ENCODE data around the gene TRPT1. TPM values are rescaled to one million over a fixed set of nuclear protein-coding genes. Genes with fewer than 3 reads are reported as not detected.

Gene TRPT1
- total RNA-seq, 1 donor from 2014 or later, result 20.6 TPM

DNA sequence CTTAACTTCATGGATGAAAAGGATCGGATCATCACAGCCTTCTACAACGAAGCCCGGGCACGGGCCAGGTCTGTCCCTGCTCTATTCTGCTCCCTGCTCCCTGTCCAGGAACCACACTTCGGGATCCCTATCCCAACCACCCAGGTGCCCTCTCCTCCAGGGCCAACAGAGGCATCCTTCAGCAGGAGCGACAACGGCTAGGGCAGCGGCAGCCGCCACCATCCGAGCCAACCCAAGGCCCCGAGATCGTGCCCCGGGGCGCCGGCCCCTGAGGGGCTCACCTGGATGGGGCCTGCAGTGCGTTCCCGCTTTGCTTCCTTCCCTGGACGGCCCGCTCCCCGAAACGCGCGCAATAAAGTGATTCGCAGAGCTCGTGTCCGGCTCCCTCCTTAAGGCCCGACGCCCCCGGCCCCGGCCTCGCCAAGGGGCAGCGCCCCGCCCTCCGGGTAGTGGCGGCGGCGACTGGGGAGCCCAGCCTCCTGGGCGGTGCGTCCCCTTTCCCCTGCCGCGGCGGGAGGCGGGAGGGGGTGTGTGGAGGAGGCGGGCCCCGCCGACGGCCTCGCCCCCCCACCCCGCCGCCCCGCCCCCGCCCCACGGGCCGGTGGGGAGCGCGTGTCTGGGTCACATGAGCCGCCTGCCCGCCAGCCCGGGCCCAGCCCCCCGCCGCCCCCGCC lies 8.1 kb upstream of the TRPT1 start, which contains the start of gene VEGFB:
Gene VEGFB, plus strand, starts transcription at position 672 of the 674 bp plus-strand sequence. CDS start 250 bp downstream, outside the sequence.
- DNase-seq (ENCODE audit: low spot score) (peak; percentile 87), ATAC-seq (peak; percentile 65)

DNA sequence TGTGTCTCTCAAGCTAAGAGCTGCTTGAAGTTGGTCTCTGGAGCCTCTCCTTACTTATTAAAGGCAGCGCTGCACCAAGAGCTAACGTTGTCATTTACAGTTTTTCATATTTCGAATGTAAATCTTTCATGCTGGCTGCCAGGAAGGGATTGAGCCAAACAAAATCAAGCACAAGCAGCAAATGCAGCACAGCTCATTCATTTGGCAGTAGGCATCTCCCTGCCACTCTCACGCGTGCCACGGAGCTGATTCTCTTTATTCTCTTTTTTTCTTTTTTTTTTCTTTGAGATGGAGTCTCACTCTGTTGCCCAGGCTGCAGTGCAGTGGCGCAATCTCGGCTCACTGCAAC lies 7.0 kb upstream of the TRPT1 start:
- DNase-seq (ENCODE audit: low spot score) (no peak), ATAC-seq (no peak)
- intact Hi-C loops (cut with DNase I), result no loop called here

More for the DNA sequence above, 8.1 kb upstream of the TRPT1 start, which contains the start of gene VEGFB:
- intact Hi-C loops (cut with DNase I), result no loop called here

DNA sequence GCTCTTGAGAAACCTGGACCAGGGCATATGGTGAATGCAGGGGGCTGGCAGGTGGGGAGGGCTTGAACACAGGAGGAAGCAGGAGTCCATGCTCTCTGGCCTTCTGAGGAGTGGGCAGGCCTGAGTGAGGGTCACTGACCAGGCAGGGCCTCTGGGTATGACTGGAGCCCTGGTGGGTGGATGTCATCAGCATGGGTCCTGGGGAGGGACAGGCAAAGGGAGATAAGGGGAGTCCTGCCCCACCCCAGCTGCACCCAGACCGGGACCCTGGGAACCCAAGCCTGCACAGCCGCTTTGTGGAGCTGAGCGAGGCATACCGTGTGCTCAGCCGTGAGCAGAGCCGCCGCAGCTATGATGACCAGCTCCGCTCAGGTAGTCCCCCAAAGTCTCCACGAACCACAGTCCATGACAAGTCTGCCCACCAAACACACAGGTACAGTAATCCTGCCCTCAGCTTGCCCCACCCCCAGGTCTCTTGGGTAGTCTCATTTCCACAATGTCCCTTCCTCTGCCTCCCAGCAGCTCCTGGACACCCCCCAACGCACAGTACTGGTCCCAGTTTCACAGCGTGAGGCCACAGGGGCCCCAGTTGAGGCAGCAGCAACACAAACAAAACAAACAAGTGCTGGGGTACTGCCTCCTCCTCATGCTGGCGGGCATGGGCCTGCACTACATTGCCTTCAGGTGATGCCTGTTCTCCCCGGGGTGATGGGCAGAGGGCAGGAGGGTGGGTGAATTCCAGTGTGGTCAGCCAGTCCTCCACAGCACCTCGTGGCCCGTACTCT lies 6.4 kb upstream of the TRPT1 start:
- intact Hi-C loops (cut with DNase I), result no loop called here
- no peak for DNase-seq (ENCODE audit: low spot score)

DNA sequence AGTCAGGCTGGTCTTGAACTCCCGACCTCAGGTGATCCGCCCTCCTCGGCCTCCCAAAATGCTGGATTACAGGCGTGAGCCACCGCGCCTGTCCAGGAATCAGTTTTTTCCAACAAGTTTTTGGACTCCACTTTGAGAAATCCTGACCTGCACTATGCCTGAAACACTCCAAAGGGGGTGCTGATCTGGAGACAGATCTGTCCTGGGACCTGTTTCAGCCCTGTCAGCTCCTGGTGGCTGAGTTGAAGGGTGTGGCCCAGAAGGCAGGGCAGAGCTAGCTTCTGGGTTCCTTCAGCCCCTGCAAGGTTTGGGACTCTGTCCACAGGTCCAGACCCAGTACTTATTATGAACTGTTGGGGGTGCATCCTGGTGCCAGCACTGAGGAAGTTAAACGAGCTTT lies 5.6 kb upstream of the TRPT1 start:
- ATAC-seq, result no peak
- intact Hi-C loops (cut with DNase I), result no loop called here
- DNase-seq (ENCODE audit: low spot score), result no peak

More for the DNA sequence above, 6.4 kb upstream of the TRPT1 start:
- ATAC-seq, result no peak

DNA sequence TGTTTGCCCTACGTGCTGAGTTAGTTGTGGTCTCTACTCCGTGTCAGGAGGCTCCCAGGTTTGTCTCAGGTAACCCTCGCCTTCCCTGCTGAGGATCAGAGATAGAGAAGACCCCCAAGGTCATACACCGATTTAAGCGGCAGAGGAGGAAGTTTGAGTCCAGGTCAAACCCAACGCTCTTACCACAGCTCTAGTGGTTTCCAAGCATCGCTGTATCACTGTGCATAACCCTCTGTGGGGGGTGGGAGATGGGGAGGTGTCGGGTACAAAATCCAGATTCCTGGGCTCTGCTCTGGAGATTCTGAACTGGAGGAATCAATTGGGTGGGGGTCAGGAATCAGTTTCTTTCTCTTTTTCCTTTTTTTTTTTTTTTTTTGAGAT lies 5.0 kb upstream of the TRPT1 start:
- DNase-seq (ENCODE audit: low spot score), result no peak
- intact Hi-C loops (cut with DNase I), result no loop called here

DNA sequence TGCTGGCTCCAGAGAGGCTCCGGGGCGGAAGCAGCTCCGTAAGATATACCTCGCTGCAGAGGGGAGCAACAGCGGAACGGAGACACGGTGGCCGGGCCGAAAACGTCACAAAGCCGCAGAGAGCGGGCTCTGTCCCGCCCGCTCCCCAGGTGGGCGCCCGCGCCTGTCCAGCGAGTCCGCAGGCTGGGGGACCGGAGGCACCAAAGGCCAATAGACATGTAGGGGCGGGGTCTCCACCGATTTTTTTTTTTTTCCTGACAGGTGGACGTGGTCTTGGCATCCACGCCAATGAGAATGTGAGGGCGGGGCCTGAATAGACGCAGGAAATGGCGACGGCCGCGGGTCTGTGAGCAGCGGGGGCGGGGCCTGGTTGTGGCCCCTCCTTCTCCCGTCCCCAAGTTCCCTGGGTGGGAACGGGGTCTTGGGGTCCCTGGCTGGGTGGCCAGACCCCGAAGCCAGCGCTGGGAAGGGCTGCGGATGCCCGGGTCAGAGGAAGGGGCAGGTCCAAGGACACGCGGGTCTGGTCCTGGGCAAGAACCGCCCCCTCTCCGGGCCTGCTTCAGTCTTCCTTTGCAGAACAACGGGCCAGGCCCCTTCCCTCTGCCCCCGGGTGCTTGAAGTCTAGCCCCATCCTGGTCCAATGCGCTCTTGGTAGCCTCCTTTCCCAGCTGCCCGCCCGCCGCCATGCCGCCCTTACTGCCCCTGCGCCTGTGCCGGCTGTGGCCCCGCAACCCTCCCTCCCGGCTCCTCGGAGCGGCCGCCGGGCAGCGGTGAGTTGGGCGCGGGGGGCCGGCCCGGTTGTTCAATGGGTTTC lies 4.4 kb upstream of the TRPT1 start, which contains the start of gene DNAJC4:
Gene DNAJC4, plus strand, starts transcription at position 378 of the 814 bp plus-strand sequence. Its CDS starts 307 bp downstream, at position 685.
- intact Hi-C loops (cut with DNase I), result no loop called here
- DNase-seq (ENCODE audit: low spot score) (peak; percentile 94), ATAC-seq (peak; percentile 78)

More for the DNA sequence above, 5.0 kb upstream of the TRPT1 start:
- no peak for ATAC-seq

DNA sequence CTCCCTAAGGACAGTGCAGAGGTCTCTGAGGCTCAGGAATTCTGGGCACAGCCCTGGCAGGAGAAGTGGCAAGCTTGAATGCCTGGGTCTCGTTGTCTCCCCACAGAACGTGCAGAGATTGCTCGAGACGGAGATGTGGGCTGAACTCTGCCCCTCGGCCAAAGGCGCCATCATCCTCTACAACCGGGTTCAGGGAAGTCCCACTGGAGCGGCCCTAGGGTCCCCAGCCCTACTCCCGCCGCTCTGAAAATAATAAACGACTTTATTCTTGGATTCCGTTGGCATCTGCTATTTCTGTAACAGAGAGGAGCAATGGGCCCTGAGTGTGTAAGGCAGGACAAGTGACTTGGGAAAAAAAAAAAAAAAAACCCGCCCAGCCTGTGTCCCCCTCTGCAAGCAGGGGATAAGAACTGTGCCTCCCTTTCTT lies 3.8 kb upstream of the TRPT1 start:
- DNase-seq (ENCODE audit: low spot score), result no peak

DNA sequence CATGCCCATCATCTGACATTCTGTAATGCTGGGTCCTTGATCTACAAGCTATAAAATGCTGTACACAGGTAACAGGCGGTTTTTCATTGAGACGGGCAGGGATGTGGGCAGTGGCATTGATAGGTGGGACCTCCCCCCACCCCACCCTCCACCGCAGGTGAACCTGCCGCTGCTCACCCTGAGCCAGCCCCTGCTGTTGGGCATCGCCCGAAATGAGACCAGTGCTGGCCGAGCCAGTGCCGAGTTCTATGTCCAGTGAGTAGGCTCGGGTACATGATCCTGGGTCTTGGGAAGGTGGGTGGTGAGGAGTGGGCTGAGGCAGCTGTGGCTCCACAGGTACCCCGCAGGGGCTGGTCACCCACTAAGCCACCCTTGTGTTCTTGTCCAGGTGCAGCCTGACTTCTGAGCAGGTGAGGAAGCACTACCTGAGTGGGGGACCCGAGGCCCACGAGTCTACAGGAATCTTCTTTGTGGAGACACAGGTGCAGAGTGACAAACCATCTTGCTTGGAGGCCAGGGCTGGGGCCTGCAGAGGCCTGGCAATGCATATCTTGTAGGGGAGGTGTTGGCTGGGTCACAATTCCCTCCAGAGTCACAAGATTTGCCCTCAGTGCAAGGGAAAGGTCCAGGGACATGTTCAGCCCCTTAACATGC lies 3.2 kb upstream of the TRPT1 start:
- intact Hi-C loops (cut with DNase I), result no loop called here
- peak; percentile 59 for DNase-seq (ENCODE audit: low spot score)
- ATAC-seq, result no peak

More for the DNA sequence above, 3.8 kb upstream of the TRPT1 start:
- no peak for ATAC-seq
- intact Hi-C loops (cut with DNase I), result no loop called here

DNA sequence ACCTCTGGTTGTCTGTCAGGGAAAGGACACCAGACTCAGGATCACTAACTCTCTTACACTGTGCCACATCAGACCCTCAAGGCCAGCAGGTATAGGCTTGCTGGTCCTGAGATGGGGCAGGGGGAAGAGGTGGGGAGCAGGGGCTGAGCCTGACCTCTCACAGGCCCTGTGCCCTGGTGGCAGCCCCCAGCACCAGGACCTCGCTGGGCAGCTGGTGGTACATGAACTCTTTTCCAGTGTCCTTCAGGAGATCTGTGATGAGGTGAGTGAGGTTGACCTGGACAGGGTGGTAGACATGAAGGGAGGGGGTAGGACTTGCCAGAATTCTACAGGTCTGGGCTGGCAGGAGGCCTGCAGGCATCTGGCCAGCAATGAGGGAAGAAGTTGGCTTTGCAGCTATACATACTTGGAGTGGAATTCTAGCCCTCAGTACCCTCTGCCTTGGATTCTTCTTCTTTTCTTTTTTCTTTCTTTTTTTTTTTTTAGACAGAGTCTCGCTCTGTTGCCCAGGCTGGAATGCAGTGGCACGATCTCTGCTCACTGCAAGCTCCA lies 1.5 kb upstream of the TRPT1 start:
- ATAC-seq, result no peak
- intact Hi-C loops (cut with DNase I), result no loop called here
- peak; percentile 58 for DNase-seq (ENCODE audit: low spot score)

DNA sequence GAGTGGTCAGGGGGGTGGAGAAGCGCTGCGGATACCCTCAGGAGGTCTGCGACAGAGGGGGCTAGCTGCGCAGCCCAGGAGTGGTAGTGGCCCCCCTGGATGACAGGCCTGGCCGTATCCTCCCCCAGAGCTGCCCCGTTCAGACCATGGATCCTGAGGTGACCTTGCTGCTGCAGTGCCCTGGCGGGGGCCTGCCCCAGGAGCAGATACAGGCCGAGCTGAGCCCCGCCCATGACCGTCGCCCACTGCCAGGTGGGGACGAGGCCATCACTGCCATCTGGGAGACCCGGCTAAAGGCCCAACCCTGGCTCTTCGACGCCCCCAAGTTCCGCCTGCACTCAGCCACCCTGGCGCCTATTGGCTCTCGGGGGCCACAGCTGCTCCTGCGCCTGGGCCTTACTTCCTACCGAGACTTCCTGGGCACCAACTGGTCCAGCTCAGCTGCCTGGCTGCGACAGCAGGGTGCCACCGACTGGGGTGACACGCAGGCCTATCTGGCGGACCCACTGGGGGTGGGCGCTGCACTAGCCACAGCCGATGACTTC lies 593 bp upstream of the TRPT1 start:
- peak; percentile 75 for DNase-seq (ENCODE audit: low spot score)
- intact Hi-C loops (cut with DNase I), result no loop called here
- ATAC-seq, result peak; percentile 25

DNA sequence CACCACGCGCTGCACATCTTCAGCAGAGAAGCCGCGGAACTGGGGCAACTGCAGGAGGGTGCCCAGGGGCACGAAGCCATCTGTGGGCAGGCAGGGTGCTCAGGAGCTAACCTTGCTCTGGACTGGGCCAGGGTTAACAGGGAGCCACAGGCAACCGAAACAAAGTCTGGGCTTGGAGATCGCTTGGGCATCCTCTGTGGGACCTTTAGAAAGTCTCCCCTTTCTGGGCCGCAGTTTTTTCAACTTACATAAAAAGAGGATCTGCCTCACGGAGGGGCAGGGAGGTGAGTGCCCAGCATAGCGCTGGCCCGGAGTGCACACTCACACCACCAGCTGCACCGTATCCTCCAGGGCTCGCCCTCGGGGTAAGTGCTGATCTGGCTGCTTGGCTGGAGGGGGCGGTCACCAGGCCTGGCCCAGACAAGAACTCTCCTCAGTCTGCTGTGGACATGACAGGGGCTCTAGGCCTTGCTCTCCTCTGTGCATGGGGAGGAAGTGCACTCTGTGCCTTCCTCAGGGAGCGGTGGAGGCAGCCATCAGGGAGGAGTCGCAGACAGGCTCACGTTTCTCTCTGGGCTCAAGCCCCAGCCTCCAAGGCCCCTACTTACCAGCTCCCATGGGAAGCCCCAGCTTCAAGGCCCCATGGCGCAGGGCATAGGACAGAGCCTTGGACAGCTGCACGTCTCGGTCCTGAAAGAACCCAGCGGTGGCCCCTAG lies 937 bp downstream of the TRPT1 start:
- intact Hi-C loops (cut with DNase I), result no loop called here
- ATAC-seq, result no peak
- DNase-seq (ENCODE audit: low spot score), result peak; percentile 63

DNA sequence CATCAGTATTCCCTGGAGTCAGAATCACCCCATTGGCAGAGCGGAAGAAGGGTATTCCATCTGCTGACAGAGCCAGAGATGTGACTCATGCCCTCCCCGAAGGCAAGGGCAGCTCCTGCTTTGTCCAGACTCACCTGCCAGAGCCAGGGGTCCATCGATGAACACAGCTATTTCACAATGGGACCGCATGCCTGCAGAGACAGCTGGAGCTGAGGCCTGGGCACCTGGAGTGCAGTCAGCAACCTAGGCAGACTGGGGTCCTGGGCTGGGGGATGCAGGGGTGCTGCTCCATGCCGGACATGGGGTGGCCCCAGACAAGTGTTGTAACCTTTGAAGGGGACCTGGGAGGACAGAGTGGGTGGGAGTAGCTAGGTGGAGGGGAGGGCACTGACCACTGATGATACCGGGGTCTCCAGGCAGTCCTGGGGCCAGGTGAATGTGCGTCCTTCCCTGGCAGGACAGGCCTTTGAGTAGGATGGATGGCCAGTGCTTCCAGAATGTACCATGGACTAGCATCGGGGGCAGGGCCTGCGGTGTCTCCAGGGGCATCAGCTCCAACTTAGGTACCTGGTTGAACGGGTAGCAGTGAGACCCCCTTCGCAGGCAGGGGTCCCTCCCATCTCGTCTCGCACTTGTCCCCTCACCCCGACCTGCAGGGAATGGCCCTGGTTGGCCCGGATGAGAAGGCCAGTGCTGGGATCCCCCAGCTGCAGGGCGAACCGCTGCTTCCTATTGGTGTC lies 1.7 kb downstream of the TRPT1 start:
- no peak for ATAC-seq
- peak; percentile 59 for DNase-seq (ENCODE audit: low spot score)
- intact Hi-C loops (cut with DNase I), result no loop called here

DNA sequence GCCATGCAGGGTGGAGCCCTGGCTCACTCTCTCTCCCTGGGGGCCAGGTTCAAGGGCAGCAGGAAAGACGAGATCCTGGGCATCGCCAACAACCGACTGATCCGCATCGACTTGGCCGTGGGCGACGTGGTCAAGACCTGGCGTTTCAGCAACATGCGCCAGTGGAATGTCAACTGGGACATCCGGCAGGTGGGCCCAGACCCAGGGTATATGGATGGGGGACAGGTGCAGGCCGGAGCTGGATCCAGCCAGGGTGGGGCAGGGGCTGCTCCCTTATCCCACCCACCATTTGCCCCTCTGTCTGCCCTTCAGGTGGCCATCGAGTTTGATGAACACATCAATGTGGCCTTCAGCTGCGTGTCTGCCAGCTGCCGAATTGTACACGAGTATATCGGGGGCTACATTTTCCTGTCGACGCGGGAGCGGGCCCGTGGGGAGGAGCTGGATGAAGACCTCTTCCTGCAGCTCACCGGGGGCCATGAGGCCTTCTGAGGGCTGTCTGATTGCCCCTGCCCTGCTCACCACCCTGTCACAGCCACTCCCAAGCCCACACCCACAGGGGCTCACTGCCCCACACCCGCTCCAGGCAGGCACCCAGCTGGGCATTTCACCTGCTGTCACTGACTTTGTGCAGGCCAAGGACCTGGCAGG lies 2.9 kb downstream of the TRPT1 start:
- no peak for ATAC-seq
- no peak for DNase-seq (ENCODE audit: low spot score)
- intact Hi-C loops (cut with DNase I), result no loop called here

DNA sequence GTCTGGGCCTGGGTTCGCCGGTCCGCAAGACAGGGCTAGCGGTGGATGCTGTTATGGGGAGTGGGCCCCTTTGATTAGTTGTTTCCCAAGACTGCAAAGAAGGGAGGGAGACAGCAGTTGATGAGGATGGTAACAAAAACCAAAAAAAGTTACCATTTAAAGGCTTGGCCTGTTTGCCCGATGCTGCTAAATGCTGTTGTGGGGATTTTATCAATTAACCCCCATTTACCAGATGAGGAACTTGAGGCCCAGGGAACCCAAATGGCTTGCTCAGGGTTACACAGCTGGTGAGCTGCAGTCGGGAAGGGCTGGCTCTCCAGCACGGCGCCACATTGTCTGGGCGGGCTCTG lies 3.4 kb downstream of the TRPT1 start:
- DNase-seq (ENCODE audit: low spot score) (no peak), ATAC-seq (no peak)
- intact Hi-C loops (cut with DNase I), result no loop called here

DNA sequence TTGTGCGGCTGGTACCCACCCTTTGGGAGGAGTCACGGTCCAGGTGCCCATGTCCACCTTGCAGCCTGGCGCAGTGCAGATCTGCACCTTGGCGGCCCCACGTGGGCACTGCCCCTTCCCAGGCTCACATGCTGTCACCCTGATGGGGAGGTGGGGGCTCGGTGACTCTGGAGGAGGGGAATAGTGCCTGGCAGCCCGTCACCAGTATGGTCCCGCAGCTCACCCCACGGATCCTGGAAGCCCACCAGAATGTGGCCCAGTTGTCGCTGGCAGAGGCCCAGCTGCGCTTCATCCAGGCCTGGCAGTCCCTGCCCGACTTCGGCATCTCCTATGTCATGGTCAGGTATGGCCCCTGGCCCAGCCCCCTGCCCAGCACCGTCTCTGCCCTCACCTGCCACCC lies 5.2 kb downstream of the TRPT1 start:
- intact Hi-C loops (cut with DNase I), result no loop called here
- no peak for DNase-seq (ENCODE audit: low spot score)
- no peak for ATAC-seq

DNA sequence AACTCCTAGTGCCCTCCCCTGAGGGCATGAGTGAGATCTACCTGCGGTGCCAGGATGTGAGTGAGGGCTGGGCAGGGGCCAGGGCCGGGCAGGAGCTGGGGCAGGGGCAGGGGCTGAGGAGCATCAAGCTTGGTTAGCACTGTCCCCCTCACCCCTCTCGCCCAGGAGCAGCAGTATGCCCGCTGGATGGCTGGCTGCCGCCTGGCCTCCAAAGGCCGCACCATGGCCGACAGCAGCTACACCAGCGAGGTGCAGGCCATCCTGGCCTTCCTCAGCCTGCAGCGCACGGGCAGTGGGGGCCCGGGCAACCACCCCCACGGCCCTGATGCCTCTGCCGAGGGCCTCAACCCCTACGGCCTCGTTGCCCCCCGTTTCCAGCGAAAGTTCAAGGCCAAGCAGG lies 5.7 kb downstream of the TRPT1 start:
- DNase-seq (ENCODE audit: low spot score), result no peak
- no peak for ATAC-seq
- intact Hi-C loops (cut with DNase I), result no loop called here

DNA sequence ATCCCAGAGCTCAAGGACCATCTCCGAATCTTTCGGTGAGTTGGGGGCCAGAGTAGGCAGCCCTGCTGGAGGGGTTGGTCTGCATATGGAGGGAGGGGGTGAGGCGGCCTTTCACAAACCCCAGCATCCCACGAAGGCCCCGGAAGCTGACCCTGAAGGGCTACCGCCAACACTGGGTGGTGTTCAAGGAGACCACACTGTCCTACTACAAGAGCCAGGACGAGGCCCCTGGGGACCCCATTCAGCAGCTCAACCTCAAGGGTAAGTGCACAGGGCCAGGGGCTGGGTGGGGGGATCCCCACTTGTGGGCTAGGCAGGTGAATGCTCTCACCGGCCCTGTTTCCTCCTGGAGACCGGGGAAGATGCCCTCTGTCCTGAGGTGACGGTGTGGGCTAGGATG lies 6.2 kb downstream of the TRPT1 start:
- no peak for ATAC-seq
- intact Hi-C loops (cut with DNase I), result no loop called here
- DNase-seq (ENCODE audit: low spot score), result no peak

Measured in sciatic nerve (tissue), 2 donors.